GM21367 (cell line): ENCODE results near the gene SGSH.
"Not testable (repeated sequence)": the region's sequence is repeated elsewhere in the genome, so short reads cannot be mapped to it uniquely, and the experiment has no call there.

Source experiments
- ATAC-seq: cut with Tn5 transposase; IDR thresholded peaks from one replicate; pipeline ENCODE4 v1.9.1; 2021; ENCODE audit not compliant: unreplicated experiment

The SGSH gene

DNA sequence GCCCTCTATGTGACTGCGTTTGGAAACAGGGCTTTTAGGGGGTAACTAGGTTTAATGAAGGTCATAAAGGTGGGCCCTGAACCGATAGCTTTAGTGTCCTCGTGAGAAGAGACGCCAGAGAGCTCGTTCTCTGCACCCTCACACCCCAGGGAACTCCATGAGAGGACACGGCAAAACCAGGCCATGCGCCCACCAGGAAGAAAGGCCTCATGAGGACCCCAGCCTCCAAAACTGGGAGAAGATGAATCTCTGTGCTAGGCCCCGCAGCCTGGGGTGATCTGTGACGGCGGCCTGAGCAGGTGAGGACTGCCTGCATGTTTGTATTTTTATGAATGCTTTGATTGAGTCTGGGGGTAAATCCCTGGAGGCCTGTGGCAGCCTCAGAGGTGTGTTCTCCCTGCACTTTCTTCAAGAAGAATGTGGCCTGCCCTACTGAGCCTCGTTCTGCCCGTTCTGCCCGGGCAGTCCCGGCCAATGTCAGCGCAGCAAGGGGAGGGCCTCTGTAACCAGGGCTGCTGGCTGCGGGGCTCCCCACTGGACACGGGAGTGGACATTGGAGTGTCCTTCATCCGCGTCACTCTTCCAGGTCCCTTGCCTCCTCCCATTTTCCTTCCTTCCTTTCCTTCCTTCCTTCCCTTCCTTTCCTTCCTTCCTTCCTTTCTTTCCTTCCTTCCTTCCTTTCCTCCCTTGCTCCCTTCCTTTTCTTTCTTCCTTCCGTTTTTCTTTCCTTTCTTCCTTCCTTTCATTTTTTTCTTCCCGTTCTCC lies 33.7 kb upstream of the SGSH start:
- ATAC-seq: no peak

DNA sequence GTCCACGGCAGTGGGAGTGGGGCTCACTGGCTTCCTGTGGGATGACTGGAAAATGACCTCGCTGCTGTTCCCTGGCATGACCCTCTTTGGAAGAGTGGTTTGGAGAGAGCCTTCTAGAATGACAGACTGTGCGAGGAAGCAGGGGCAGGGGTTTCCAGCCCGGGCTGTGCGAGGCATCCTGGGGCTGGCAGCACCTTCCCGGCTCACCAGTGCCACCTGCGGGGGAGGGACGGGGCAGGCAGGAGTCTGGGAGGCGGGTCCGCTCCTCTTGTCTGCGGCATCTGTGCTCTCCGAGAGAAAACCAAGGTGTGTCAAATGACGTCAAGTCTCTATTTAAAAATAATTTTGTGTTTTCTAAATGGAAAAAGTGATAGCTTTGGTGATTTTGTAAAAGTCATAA lies 32.7 kb upstream of the SGSH start:
- ATAC-seq: no peak

DNA sequence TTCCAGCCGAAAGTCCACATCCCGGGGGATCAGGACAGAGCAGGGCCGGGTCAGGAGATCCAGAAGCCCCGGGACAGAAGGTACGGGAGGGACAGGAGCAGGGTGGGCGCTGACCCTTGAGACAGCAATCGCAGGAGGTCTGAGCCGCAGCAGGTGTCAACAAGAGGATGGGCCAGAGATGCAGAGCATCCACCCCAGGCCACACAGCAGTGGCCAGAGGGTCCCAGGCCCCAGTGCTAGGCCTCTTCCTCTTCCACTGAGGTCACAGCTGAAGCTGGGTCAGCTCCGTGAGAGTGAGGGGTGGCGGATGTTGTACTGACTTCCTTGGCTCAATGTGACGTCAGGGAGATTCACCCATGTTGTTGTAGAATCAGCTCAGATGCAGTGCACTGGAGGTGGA lies 31.8 kb upstream of the SGSH start:
- ATAC-seq: no peak

DNA sequence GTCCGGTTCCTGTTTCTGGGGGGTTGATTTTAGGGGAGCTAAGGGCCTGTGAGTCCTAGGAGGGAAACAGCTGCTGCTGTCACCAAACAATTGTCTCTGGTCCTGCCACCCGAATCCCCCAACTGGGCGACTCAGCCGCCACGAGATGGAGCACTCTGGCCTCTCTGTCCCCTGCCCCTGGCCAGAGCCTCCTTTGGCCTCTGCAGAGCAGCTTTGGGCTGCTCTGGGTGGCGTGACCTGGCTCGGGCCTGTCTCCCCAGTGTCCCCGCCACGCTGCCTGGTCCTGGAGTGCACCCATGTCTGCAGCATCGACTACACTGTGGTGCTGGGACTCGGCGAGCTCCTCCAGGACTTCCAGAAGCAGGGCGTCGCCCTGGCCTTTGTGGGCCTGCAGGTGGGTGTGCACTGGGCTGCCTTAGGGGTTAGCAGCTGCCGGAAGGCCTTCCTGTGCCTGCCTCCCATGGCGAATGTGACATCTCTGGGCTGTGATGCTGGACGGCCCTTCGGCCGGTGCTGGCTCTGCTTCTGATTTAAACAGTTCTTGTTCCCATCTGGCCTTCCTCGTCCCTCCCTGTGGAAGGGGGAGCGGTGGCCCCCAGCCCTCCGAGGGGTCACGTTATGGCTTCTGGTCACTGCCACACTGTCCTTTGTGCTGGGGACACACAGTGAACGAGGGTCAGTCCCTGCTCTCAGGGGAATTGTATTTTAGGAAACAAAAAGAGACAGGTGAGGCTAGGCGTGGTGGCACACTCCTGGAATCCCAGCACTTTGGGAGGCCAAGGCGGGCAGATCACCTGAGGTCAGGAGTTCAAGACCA lies 29.0 kb upstream of the SGSH start:
- no peak for ATAC-seq

DNA sequence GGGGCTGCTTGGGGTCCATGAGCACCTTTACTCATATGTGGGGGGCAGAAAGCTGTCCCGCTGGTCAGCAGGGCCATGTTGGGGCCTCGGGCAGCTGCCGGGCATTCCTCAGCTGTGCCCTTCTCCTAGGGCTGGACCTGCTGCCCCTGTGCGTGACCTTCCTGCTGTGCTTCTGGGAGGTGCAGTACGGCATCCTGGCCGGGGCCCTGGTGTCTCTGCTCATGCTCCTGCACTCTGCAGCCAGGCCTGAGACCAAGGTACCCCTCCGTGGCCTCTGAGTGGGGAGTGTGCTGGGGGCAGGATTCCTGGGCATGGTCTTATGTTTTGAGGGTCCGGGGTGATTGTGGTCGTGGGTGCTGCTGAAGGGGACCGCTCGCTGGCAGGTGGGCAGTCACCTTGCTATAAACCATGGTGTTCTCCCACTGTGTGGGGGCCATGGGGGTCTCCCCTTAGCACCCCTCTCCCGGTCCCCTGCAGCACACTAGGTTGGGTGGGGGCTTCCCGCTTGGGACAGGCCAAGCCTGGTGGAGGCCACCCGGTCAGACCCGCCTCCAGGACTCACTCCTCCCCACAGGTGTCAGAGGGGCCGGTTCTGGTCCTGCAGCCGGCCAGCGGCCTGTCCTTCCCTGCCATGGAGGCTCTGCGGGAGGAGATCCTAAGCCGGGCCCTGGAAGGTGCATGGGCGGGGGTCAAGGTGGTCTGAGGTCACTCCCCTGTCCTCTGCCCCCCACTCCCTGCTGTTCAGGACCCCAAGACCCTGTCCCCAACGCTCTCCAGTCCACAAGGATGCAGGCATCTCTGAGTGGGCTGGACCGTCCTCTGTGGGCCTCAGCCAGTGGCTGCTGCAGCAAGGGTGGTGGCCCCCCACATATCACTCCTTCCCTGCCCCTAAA lies 28.1 kb upstream of the SGSH start:
- no peak for ATAC-seq

GRCh38 chr17:80247561-80247960 lies 27.4 kb upstream of the SGSH start:
- ATAC-seq: no peak

- no peak for ATAC-seq
Observed at GRCh38 chr17:80246726-80247125, 26.6 kb upstream of the SGSH start.

GRCh38 chr17:80246266-80246681 lies 26.1 kb upstream of the SGSH start:
- no peak for ATAC-seq

GRCh38 chr17:80245566-80246265 lies 25.6 kb upstream of the SGSH start:
- ATAC-seq: no peak

DNA sequence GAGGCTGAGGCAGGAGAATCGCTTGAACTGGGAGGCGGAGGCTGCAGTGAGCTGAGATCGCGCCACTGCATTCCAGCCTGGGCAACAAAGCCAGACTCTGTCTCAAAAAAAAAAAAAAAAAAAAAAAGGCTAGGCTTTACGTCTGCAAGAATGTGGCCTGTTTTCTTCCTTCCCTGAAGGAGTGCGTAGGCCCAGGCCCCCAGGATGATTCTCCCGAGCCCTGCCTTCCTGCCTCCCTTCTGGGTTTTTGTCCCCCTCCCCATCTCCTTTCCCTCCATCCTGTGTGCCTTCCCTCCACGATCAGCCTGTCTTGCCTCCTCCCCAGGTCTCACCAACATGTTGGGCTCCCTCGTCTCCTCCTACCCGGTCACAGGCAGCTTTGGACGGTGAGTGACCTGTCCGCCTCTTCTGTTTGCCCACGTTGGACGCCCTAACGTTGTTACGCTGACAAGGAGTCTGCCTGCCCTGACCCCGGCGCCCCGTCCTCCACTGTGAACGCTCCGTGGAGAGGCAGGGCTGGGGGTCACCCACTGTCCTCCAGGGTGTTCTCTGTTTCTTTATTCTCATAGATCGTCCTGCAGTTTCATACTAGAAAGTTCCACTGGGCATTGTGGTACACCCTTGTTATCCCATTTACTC lies 24.9 kb upstream of the SGSH start:
- ATAC-seq: no peak

GRCh38 chr17:80244448-80244847 lies 24.3 kb upstream of the SGSH start:
- not testable (repeated sequence) for ATAC-seq

DNA sequence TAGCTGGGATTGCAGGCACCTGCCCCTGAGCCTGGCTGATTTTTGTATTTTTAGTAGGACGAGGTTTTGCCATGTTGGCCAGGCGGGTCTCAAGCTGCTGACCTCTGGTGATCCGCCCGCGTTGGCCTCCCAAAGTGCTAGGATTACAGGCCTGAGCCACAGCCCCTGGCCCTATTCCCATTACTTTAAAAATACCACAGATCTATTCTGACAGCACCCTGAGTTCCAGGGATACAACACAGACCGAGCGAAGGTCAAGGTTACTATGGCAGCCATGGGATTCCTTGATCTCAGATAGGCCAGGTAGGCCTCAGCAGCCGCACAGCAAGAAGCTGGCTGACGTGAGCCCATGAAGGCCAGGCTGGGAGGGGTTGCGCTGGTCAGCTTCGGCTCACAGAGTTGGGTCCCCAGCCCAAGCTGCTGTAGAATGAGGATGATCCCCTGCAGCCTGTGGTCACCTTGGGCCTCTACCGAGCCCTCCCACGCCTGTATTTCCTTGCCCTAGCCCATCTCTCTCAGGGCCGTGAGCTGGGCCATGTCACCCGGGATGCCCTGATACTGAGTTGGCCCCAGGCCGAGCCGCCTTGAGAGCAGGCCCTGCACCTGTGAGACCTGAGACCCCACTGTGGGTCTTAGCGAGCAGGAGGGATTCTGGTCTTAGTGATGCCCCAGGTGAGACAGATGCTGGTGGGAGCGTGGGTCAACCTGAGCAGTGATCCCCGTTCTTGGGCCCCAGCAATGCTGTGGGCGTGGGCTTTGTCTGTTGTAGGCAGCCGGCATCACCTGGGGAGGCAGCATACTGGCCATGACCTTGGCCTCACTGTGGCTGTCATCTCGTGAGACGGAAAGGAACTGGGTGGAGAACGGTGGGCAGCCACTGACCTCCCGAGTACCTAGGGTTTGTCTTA lies 23.6 kb upstream of the SGSH start:
- no peak for ATAC-seq

GRCh38 chr17:80242505-80242904 lies 22.4 kb upstream of the SGSH start:
- no peak for ATAC-seq

GRCh38 chr17:80237386-80237785 lies 17.3 kb upstream of the SGSH start:
- no peak for ATAC-seq

GRCh38 chr17:80236911-80237310 lies 16.8 kb upstream of the SGSH start:
- ATAC-seq: no peak

GRCh38 chr17:80233202-80233601 lies 13.1 kb upstream of the SGSH start:
- ATAC-seq: no peak

DNA sequence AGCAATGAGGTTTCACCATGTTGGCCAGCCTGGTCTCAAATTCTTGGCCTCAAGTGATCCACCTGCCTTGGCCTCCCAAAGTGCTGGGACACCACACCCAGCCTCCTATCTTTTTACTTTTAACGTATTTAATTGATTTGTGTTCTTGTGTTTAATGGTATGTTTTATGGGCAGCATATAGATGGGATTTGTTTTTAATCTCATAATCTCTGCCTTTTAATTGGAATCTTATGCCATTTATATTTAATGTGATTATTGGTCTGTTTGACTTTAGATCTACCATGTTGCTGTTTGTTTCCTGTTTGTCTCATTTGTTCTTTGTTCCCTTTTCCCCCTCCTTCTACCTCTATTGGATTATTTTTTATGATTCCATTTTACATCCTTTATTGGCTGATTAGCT lies 12.3 kb upstream of the SGSH start:
- ATAC-seq: no peak

- no peak for ATAC-seq
Observed at GRCh38 chr17:80229011-80229410, 8.9 kb upstream of the SGSH start.

- no peak for ATAC-seq
Observed at GRCh38 chr17:80228477-80228876, 8.3 kb upstream of the SGSH start.
